ENCODE results near the gene PLPPR1. TPM values are rescaled to one million over a fixed set of nuclear protein-coding genes. Genes with fewer than 3 reads are reported as not detected.

PLPPR1 gene
- polyA plus RNA-seq, 3 donors: not detected

- TF ChIP-seq CTCF (IDR thresholded peaks at IDR 0.05): no peak
- Histone ChIP-seq H4K20me1 (ENCODE audit: insufficient read depth, low read length) (no peaks in the 10 kb centered on the region), H3K9me3 (replicated peaks in 1 of 2; ENCODE audit: control insufficient read depth in 1 of 2, insufficient read depth in 1 of 2, low read length in 2 of 2) (no peaks in the 10 kb centered on the region), H3K9ac (ENCODE audit: insufficient read depth, low read length, poor library complexity, severe bottlenecking) (no peak overlapping the region), H3K4me3 (replicated peaks in 1 of 3; ENCODE audit: low read depth in 2 of 3, low read length in 3 of 3) (no peak overlapping the region), H3K36me3 (replicated peaks in 1 of 2; ENCODE audit: control insufficient read depth in 1 of 2, insufficient read depth in 2 of 2, low read length in 2 of 2) (no peaks in the 10 kb centered on the region), H2AFZ (ENCODE audit: insufficient read depth, low read depth, low read length, poor library complexity, severe bottlenecking) (no peak overlapping the region), H3K4me2 (replicated peaks; ENCODE audit: extremely low read depth, low read length, poor library complexity, severe bottlenecking) (no peak overlapping the region), H3K27ac (ENCODE audit: low read depth in 1 of 2, low read length in 2 of 2) (no peak overlapping the region), H3K27me3 (ENCODE audit: control insufficient read depth in 2 of 2, insufficient read depth in 2 of 2, low read length in 2 of 2) (peaks cover 0 to 2% of the 10 kb centered on the region in 2 donors), H3K79me2 (ENCODE audit: insufficient read depth, low read length) (no peaks in the 10 kb centered on the region), H3K4me1 (ENCODE audit: control insufficient read depth in 1 of 2, insufficient read depth in 2 of 2, low read length in 2 of 2) (no peaks in the 10 kb centered on the region)
- H3K9me3 Mint-ChIP-seq: no peaks in the 10 kb centered on the region
- peaks cover 0 to 8% (median 1%) of the 10 kb centered on the region in 3 donors for H3K27me3 Mint-ChIP-seq (ENCODE audit: low read depth in 3 of 3)
- H3K4me3 Mint-ChIP-seq: no peak overlapping the region
- no peak overlapping the region for H3K27ac Mint-ChIP-seq
- intact Hi-C loops (cut with micrococcal nuclease): no loop called here
- no peak for DNase-seq
- no peaks in the 10 kb centered on the region for H3K36me3 Mint-ChIP-seq
- H3K4me1 Mint-ChIP-seq: no peaks in the 10 kb centered on the region
- no CpG with 5 or more reads among the region's 3 CpGs for WGBS (ENCODE audit: insufficient coverage)
Measured at GRCh38 chr9:101307524-101308213, 279.1 kb downstream of the PLPPR1 start.

- WGBS (ENCODE audit: insufficient coverage): 80% methylated on average over 1 of the region's 8 CpGs
- Histone ChIP-seq H3K9me3 (replicated peaks in 1 of 2; ENCODE audit: control insufficient read depth in 1 of 2, insufficient read depth in 1 of 2, low read length in 2 of 2) (no peaks in the 10 kb centered on the region), H3K36me3 (replicated peaks in 1 of 2; ENCODE audit: control insufficient read depth in 1 of 2, insufficient read depth in 2 of 2, low read length in 2 of 2) (no peaks in the 10 kb centered on the region), H4K20me1 (ENCODE audit: insufficient read depth, low read length) (no peaks in the 10 kb centered on the region), H3K4me3 (replicated peaks in 1 of 3; ENCODE audit: low read depth in 2 of 3, low read length in 3 of 3) (no peak overlapping the region), H3K4me1 (ENCODE audit: control insufficient read depth in 1 of 2, insufficient read depth in 2 of 2, low read length in 2 of 2) (no peaks in the 10 kb centered on the region), H3K9ac (ENCODE audit: insufficient read depth, low read length, poor library complexity, severe bottlenecking) (no peak overlapping the region), H2AFZ (ENCODE audit: insufficient read depth, low read depth, low read length, poor library complexity, severe bottlenecking) (no peak overlapping the region), H3K27me3 (ENCODE audit: control insufficient read depth in 2 of 2, insufficient read depth in 2 of 2, low read length in 2 of 2) (peaks cover 0 to 2% of the 10 kb centered on the region in 2 donors), H3K27ac (ENCODE audit: low read depth in 1 of 2, low read length in 2 of 2) (no peak overlapping the region), H3K4me2 (replicated peaks; ENCODE audit: extremely low read depth, low read length, poor library complexity, severe bottlenecking) (no peak overlapping the region), H3K79me2 (ENCODE audit: insufficient read depth, low read length) (no peaks in the 10 kb centered on the region)
- no peaks in the 10 kb centered on the region for H3K36me3 Mint-ChIP-seq
- H3K27ac Mint-ChIP-seq: no peak overlapping the region
- no peak for TF ChIP-seq CTCF (IDR thresholded peaks at IDR 0.05)
- intact Hi-C loops (cut with micrococcal nuclease): no loop called here
- no peak overlapping the region for H3K4me3 Mint-ChIP-seq
- DNase-seq: no peak
- H3K4me1 Mint-ChIP-seq: no peaks in the 10 kb centered on the region
- no peaks in the 10 kb centered on the region for H3K9me3 Mint-ChIP-seq
- H3K27me3 Mint-ChIP-seq (ENCODE audit: low read depth in 3 of 3): peaks cover 0 to 6% (median 1%) of the 10 kb centered on the region in 3 donors
Measured at GRCh38 chr9:101309139-101309538, 280.6 kb downstream of the PLPPR1 start.

Measured in CD14-positive monocyte (primary cell).